Heart left ventricle (tissue), 16 donors: ENCODE measurements around the gene HIVEP2. TPM values are rescaled to one million over a fixed set of nuclear protein-coding genes. Genes with fewer than 3 reads are reported as not detected.
A peak's percentile ranks its signal among the peaks of the same experiment; 100 is the strongest.

Experiments used
- ATAC-seq, 4 donors: fragments of 200-7000 bp; cut with Tn5 transposase; one replicate each; pipeline ENCODE4 v1.9.1; 2020 to 2022; ENCODE audit warnings: moderate library complexity in 4 of 4, mild to moderate bottlenecking in 3 of 4, moderate number of reproducible peaks in 1 of 4
- DNase-seq, 5 donors: peaks; one replicate each; pipeline ENCODE4 v3.0.0-alpha.2; 2020
- H3K27ac ChIP-seq, 12 donors: fragments of 200-600 bp; sonication (generic) in 4 of 12; one replicate each; pipeline versions ENCODE4 v1.5.0 to v1.8.0; 2016 to 2022; ENCODE audit warnings: mild to moderate bottlenecking in 2 of 12
- H3K27me3 ChIP-seq, 9 donors: fragments of 200-600 bp; sonication (generic) in 2 of 9; one replicate each; pipeline versions ENCODE4 v1.5.1 to v1.8.0; 2016 to 2022; ENCODE audit warnings: mild to moderate bottlenecking in 3 of 9
- H3K36me3 ChIP-seq, 9 donors: fragments of 200-600 bp; sonication (generic) in 2 of 9; one replicate each; pipeline versions ENCODE4 v1.5.0 to v1.8.0; 2018 to 2022; ENCODE audit warnings: mild to moderate bottlenecking in 2 of 9
- H3K4me1 ChIP-seq, 12 donors: fragments of 200-600 bp; sonication (generic) in 4 of 12; one replicate each; pipeline versions ENCODE4 v1.5.0 to v1.8.0; 2016 to 2022; ENCODE audit warnings: mild to moderate bottlenecking in 3 of 12
- H3K4me3 ChIP-seq, 12 donors: fragments of 200-600 bp; sonication (generic) in 4 of 12; one replicate each; pipeline versions ENCODE4 v1.5.0 to v1.8.0; 2017 to 2022; ENCODE audit warnings: mild to moderate bottlenecking in 9 of 12, moderate library complexity in 4 of 12
- H3K9me3 ChIP-seq, 12 donors: fragments of 200-600 bp; sonication (generic) in 4 of 12; one replicate each; pipeline versions ENCODE4 v1.5.0 to v1.8.0; 2016 to 2022; ENCODE audit warnings: mild to moderate bottlenecking in 1 of 12
- POLR2A ChIP-seq, 2 donors: fragments of 450-650 bp; IDR thresholded peaks; one replicate each; pipeline ENCODE4 v1.6.1; 2017; ENCODE audit warnings: antibody characterized with exemption in 2 of 2, mild to moderate bottlenecking in 2 of 2, moderate library complexity in 2 of 2
- WGBS, 4 donors: extraction: QIAGEN DNeasy Blood & Tissue Kit in 2 of 4; methylation state at CpG; one replicate each; pipeline versions ENCODE4 v1.1.5 to v1.1.7; 2013 to 2018; 5-methylcytosine and 5-hydroxymethylcytosine counted together
- intact Hi-C, 10 donors: fragments of 100-400 bp; cut with DNase I; formaldehyde crosslinking; loops; one replicate each; pipeline versions ENCODE4 v1.11.1 to v1.14.2; 2022
- polyA plus RNA-seq, 2 donors: library from polyadenylated mRNA; stranded (reverse); fragments of 200-250 nt; gene quantifications; one replicate each; pipeline ENCODE4 v1.2.3, GENCODE V29; 2013
- total RNA-seq, 9 donors: library from RNA; depleted of rRNA in 2 of 9; stranded (reverse); fragments of >200 nt in 2 of 9; fragmentation: NEBNext Ultra II Directional in 3 of 9; extraction: Animal tissue kit (Norgen Biotek cat#: 25700) in 3 of 9; gene quantifications; one replicate each; pipeline versions ENCODE4 v1.1.0 to v1.2.4, GENCODE V29; 2016 to 2023
- TF ChIP-seq, protein P1 (sequence below), 12 donors: fragments of 200-600 bp; sonication (generic) in 4 of 12; IDR thresholded peaks; one replicate each; pipeline versions ENCODE4 v1.5.0 to v1.8.0; 2018 to 2022; ENCODE audit warnings: antibody characterized with exemption in 12 of 12, mild to moderate bottlenecking in 5 of 12
- donor health status: ischemic (EF 13 %, LVEDD 7.1; RV severe dilation, severe dysfunction).
- donor health status: healthy with polysubstance abuse.
- donor health status: DM: no; HTN: yes; CAD: no.
- donor health status: DM: no; HTN: no; CAD: no.
- donor health status: ischemic (EF 25% LVEDD 6.9; RV normal size, moderate dysfunction).
- donor health status: ischemic (EF 25% LVEDD 5.7; RV mildly dilated, moderate dysfunction).
- donor health status: healthy.
- donor health status: DM: yes; HTN: yes; CAD: no.
- donor health status: ischemic (EF 35%, LVEDD 5.7; RV mildly dilated, moderate dysfunction).
- donor health status: nonischemic (EF 11% LVEDD 7.7; RV severe dilation, severe dysfunction).
- donor health status: DM: yes; HTN: yes; CAD: no.
- donor health status: PGD.
- donor health status: ischemic (EF 29% LVEDD 5.4; RV normal size, mild dysfunction).
- donor health status: nonischemic (EF 23%, LVEDD 6.1; RV moderate dilation, normal function).

The HIVEP2 gene
- total and polyA plus RNA-seq, 11 donors: 2.7 to 31.2 (median 20.4) TPM

DNA sequence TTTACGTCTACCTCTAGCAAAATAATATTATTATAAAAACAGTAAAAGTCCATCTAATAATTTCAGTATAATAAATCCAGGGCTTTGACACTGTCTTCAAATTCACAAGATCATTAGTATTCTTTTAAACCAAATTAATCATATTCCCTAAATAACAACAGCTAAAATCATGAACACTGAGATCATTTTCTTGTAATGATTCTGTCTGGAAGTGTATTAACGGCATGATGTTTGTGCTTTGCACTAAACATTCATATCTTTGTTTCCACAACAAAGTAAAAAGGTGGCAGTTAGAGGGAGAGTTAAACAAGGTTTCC is 18.8 kb downstream of the HIVEP2 start:
- Histone ChIP-seq H3K9me3 (no peaks in the 10 kb centered on the region), H3K4me1 (peaks cover 7 to 47% (median 32%) of the 10 kb centered on the region in 12 donors), H3K4me3 (peak overlapping the region; percentile 49 to 87 (median 68)), H3K27me3 (no peaks in the 10 kb centered on the region), H3K36me3 (no peaks in the 10 kb centered on the region), H3K27ac (peak overlapping the region; percentile 92 to 98 (median 96))
- DNase-seq (no peak), ATAC-seq (no peak)
- intact Hi-C loops: loop anchor here in 8 of 10 donors (2.0 to 5.0 kb wide), 5 partner anchors 19 to 89 kb away; partner anchors contain the start of gene HIVEP2 (in 1 of the 8)
- WGBS, 4 donors: 39 to 47% (median 44%) methylated on average over 2 of the region's 2 CpGs
- TF ChIP-seq, protein P1, sequence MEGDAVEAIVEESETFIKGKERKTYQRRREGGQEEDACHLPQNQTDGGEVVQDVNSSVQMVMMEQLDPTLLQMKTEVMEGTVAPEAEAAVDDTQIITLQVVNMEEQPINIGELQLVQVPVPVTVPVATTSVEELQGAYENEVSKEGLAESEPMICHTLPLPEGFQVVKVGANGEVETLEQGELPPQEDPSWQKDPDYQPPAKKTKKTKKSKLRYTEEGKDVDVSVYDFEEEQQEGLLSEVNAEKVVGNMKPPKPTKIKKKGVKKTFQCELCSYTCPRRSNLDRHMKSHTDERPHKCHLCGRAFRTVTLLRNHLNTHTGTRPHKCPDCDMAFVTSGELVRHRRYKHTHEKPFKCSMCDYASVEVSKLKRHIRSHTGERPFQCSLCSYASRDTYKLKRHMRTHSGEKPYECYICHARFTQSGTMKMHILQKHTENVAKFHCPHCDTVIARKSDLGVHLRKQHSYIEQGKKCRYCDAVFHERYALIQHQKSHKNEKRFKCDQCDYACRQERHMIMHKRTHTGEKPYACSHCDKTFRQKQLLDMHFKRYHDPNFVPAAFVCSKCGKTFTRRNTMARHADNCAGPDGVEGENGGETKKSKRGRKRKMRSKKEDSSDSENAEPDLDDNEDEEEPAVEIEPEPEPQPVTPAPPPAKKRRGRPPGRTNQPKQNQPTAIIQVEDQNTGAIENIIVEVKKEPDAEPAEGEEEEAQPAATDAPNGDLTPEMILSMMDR (IDR thresholded peaks at IDR 0.05): no peak
- no peak for TF ChIP-seq POLR2A (IDR thresholded peaks at IDR 0.05)

DNA sequence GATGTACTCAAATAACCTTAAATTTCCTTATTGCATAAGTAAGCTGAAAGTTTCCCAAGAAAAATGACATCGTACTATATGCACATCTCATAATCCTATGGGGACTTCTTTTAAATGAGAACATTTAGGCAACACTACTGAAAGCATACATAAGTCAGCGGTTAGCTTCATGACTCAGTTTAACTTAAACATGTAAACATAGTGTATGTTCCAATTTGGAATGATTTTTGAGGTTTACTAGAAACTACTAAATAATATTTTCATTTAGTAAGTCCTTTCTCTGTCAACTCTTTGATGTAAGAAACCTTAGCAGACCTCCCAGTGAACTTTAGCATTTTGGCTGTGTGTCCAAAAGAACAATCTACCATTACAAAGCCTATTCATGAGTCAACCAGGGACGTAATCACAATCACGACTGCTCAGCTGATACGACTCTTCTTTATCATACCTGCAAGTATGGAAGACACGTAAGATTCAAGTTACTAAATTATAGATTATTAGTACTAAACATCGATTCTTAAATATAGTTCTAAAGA is 19.3 kb downstream of the HIVEP2 start:
- intact Hi-C loops: loop anchor here in 8 of 10 donors (2.0 to 5.0 kb wide), 5 partner anchors 19 to 88 kb away; partner anchors contain the start of gene HIVEP2 (in 1 of the 8)
- H3K36me3 ChIP-seq: no peaks in the 10 kb centered on the region
- DNase-seq (no peak), ATAC-seq (no peak)
- H3K9me3 ChIP-seq: no peaks in the 10 kb centered on the region
- 70 to 76% (median 72%) methylated on average over 7 of the region's 7 CpGs for WGBS, 4 donors
- peak overlapping the region in 11 of 12 donors; percentile 92 to 98 (median 96) for H3K27ac ChIP-seq
- H3K27me3 ChIP-seq: no peaks in the 10 kb centered on the region
- H3K4me1 ChIP-seq: peaks cover 7 to 47% (median 32%) of the 10 kb centered on the region in 12 donors
- no peak for TF ChIP-seq POLR2A (IDR thresholded peaks at IDR 0.05)
- TF ChIP-seq, protein P1 (IDR thresholded peaks at IDR 0.05): no peak
- H3K4me3 ChIP-seq: peak overlapping the region in 1 of 12 donors; percentile 66

DNA sequence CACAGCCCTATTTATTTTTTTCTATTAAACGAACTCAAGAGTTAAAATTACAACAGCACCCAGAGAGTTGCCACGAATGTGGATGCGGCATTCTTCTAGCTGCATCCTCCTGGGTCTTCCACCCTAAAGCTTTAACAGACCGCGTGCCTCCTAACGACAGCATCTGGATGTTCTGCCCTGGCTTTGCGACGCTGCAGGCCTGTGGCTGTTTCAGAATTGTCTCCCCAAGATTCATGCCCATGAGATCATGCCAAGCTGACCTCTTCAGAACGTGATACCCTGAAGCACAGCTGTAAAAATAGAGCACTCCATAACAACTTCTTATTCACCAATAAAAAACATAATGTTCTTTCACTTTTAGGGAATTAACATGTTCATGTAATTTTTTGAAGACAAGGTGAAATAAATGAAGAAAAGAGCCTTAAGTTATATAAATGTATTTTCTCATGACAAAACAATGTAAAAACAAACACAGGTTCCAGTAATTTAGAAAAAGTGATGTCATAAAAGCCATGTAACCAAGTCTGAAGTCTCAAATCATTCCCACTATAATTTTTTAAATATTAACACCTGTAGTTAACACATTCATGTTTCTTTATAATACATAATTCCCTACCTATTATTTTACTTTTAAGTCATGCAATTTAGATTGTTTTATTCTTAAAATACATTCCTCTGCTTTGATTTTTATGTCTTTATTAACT is 26.5 kb downstream of the HIVEP2 start:
- WGBS, 4 donors: 59 to 71% (median 63%) methylated on average over 9 of the region's 9 CpGs
- H3K4me3 ChIP-seq: no peak overlapping the region
- peak in 3 of 4 donors; percentile 46 to 57 (median 48) for ATAC-seq
- TF ChIP-seq, protein P1 (IDR thresholded peaks at IDR 0.05): no peak
- no peak for TF ChIP-seq POLR2A (IDR thresholded peaks at IDR 0.05)
- no peaks in the 10 kb centered on the region for H3K36me3 ChIP-seq
- no peaks in the 10 kb centered on the region for H3K9me3 ChIP-seq
- peak overlapping the region in 1 of 12 donors; percentile 16 for H3K27ac ChIP-seq
- H3K4me1 ChIP-seq: peaks cover 0 to 26% (median 9%) of the 10 kb centered on the region in 12 donors
- intact Hi-C loops: no loop called here
- no peaks in the 10 kb centered on the region for H3K27me3 ChIP-seq
- DNase-seq: no peak

DNA sequence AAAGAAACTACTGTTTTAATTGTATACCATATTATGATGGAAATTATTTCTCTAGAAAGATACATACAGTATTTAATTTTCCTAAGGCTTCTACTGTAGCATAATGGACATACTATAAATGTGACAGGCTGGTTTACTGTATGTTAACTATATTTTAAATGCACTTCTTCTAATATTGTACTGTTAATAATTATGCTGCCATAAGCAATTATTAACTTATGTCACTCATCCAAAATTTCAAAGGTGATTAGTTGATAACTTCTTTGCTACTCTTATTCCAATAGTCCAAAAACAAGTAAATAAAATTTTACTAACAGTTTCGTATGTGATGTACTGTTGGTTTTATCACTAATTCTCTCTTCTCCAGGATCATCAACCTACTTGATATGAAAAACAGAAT is 28.1 kb downstream of the HIVEP2 start:
- H3K9me3 ChIP-seq: no peaks in the 10 kb centered on the region
- DNase-seq: no peak
- no peak for ATAC-seq
- peaks cover 0 to 28% (median 9%) of the 10 kb centered on the region in 12 donors for H3K4me1 ChIP-seq
- TF ChIP-seq POLR2A (IDR thresholded peaks at IDR 0.05): no peak
- TF ChIP-seq, protein P1 (IDR thresholded peaks at IDR 0.05): no peak
- no peaks in the 10 kb centered on the region for H3K27me3 ChIP-seq
- peaks cover 0 to 3% (median 0%) of the 10 kb centered on the region in 9 donors for H3K36me3 ChIP-seq
- WGBS, 4 donors: 90 to 97% (median 93%) methylated on average over 1 of the region's 1 CpG
- H3K27ac ChIP-seq: no peak overlapping the region
- intact Hi-C loops: no loop called here
- no peak overlapping the region for H3K4me3 ChIP-seq
